ENCODE results near the gene METTL27.

Gene METTL27

DNA sequence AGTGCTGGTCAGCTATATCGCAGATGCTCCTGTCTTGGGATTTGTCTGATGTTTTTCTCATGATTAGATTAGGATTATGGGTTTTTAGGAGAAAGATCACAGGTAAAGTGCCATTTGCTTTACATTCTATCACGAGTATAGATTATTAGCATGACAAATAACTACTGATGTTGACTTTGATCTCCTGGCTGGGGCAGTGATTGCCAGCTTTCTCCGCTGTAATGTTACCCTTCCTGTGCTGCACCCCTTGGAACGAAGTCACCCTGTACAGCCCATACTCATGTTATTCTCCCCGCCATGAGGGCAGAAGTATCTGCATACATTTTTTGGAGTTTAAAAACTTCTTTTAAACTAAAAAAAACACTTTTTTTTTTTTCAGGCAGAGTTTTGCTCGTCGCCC, 22.3 kb downstream of the METTL27 start:
- ChIA-PET POLR2A (no interaction called here), CTCF (no interaction called here)
- DNase-seq (ENCODE audit: extremely low spot score) = no peak
- TF ChIP-seq LEF1 (IDR thresholded peaks at IDR 0.05; ENCODE audit: borderline replicate concordance) (no peak), CTBP1 (IDR thresholded peaks at IDR 0.05; ENCODE audit: borderline replicate concordance) (no peak), HDGF (IDR thresholded peaks at IDR 0.05; ENCODE audit: borderline replicate concordance) (no peak), L3MBTL2 (conservative IDR thresholded peaks at IDR 0.05) (no peak), SP1 (IDR thresholded peaks at IDR 0.05) (no peak), ELF4 (IDR thresholded peaks at IDR 0.05) (no peak), TARDBP (IDR thresholded peaks at IDR 0.05) (no peak), FOXA1 (IDR thresholded peaks at IDR 0.05) (no peak), ZNF384 (IDR thresholded peaks at IDR 0.05) (no peak)

DNA sequence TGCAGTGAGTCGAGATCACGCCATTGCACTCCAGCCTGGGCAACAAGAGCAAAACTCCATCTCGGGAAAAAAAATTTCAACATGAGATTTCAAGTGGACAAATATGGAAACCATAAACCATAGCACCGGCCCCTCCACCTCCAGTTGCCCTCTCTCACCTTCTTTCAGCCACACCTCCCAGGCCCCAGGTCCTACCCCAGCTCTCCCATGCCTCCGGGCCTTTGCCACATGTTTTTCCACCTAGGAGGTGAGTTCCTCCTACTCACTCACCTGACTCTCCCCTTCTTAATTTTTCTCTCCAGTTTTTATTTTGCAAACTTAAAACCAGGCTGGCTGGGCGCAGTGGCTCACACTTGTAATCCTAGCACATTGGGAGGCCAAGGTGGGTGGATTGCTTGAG, 25.2 kb downstream of the METTL27 start:
- POLR2A ChIA-PET = no interaction called here

DNA sequence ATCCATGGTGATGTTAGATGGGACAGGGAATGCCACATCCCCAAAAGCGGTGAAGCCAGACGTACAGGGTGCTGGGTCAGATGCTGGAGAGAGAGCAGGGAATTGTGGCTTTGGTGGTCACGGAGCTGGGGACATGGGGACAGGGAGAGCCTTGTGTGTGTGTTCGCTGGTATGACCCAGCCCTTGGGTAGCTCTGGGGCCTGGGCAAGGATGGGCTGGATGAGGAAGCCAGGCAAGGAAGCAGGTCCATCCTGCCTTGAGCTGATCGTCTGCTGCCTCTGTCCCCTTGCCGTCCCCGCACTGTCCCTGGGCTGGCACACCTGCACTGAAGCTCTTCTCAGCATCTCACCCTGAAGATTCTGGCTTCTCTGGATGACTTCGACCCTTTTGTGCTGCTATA, 26.9 kb downstream of the METTL27 start:
- TF ChIP-seq, protein P1, sequence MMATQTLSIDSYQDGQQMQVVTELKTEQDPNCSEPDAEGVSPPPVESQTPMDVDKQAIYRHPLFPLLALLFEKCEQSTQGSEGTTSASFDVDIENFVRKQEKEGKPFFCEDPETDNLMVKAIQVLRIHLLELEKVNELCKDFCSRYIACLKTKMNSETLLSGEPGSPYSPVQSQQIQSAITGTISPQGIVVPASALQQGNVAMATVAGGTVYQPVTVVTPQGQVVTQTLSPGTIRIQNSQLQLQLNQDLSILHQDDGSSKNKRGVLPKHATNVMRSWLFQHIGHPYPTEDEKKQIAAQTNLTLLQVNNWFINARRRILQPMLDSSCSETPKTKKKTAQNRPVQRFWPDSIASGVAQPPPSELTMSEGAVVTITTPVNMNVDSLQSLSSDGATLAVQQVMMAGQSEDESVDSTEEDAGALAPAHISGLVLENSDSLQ (IDR thresholded peaks at IDR 0.05) = no peak
- TF ChIP-seq FOXK2 (IDR thresholded peaks at IDR 0.05) = no peak
- no peak for TF ChIP-seq FOXM1 (IDR thresholded peaks at IDR 0.05; ENCODE audit: borderline replicate concordance)
- TF ChIP-seq BHLHE40 (IDR thresholded peaks at IDR 0.05; ENCODE audit: borderline replicate concordance) = no peak
- TF ChIP-seq TARDBP (IDR thresholded peaks at IDR 0.05) = no peak
- no peak for TF ChIP-seq ELF4 (IDR thresholded peaks at IDR 0.05)
- no peak for TF ChIP-seq ARNT (IDR thresholded peaks at IDR 0.05)
- no peak for TF ChIP-seq NFRKB (IDR thresholded peaks at IDR 0.05)
- no peak for TF ChIP-seq CTBP1 (IDR thresholded peaks at IDR 0.05; ENCODE audit: borderline replicate concordance)
- no peak for TF ChIP-seq SP1 (IDR thresholded peaks at IDR 0.05)
- TF ChIP-seq FOXA1 (IDR thresholded peaks at IDR 0.05) = no peak
- TF ChIP-seq SUZ12 (IDR thresholded peaks at IDR 0.05) = no peak
- TF ChIP-seq HDGF (IDR thresholded peaks at IDR 0.05; ENCODE audit: borderline replicate concordance) = no peak
- TF ChIP-seq L3MBTL2 (conservative IDR thresholded peaks at IDR 0.05) = no peak
- no peak for TF ChIP-seq ZNF384 (IDR thresholded peaks at IDR 0.05)
- TF ChIP-seq LEF1 (IDR thresholded peaks at IDR 0.05; ENCODE audit: borderline replicate concordance) = no peak
- CTCF ChIA-PET = no interaction called here
- POLR2A ChIA-PET = no interaction called here
- DNase-seq (ENCODE audit: extremely low spot score) = no peak

More for the DNA sequence above, 25.2 kb downstream of the METTL27 start:
- CTCF ChIA-PET = no interaction called here
- DNase-seq (ENCODE audit: extremely low spot score) = no peak
- TF ChIP-seq FOXA1 (IDR thresholded peaks at IDR 0.05) (no peak), FOXM1 (IDR thresholded peaks at IDR 0.05; ENCODE audit: borderline replicate concordance) (no peak), FOXK2 (IDR thresholded peaks at IDR 0.05) (no peak), ZNF384 (IDR thresholded peaks at IDR 0.05) (no peak), LEF1 (IDR thresholded peaks at IDR 0.05; ENCODE audit: borderline replicate concordance) (no peak), SUZ12 (IDR thresholded peaks at IDR 0.05) (no peak), TARDBP (IDR thresholded peaks at IDR 0.05) (no peak), NFRKB (IDR thresholded peaks at IDR 0.05) (no peak), L3MBTL2 (conservative IDR thresholded peaks at IDR 0.05) (no peak), SP1 (IDR thresholded peaks at IDR 0.05) (no peak), ELF4 (IDR thresholded peaks at IDR 0.05) (no peak), BHLHE40 (IDR thresholded peaks at IDR 0.05; ENCODE audit: borderline replicate concordance) (no peak), HDGF (IDR thresholded peaks at IDR 0.05; ENCODE audit: borderline replicate concordance) (no peak), CTBP1 (IDR thresholded peaks at IDR 0.05; ENCODE audit: borderline replicate concordance) (no peak), ARNT (IDR thresholded peaks at IDR 0.05) (no peak)
- TF ChIP-seq, protein P1 (IDR thresholded peaks at IDR 0.05) = no peak

DNA sequence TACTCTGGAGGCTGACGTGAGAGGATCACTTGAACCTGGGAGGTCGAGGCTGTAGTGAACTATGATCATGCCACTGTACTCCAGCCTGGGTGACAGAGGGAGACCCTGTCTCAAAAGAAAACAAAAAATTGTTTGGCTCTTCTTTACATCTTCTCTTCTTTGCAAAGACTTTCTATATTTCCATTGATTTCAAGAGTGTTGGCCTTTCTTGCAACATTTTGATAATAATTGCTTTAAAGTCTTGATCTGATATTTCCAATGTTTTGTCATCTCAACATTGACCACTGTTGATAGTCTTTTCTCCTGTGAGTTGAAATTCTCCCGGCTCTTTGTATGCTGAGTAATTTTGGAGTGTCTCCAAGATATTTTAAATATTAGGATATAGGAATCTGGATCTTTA, 29.3 kb downstream of the METTL27 start:
- no peak for TF ChIP-seq LEF1 (IDR thresholded peaks at IDR 0.05; ENCODE audit: borderline replicate concordance)
- TF ChIP-seq FOXM1 (IDR thresholded peaks at IDR 0.05; ENCODE audit: borderline replicate concordance) = no peak
- no peak for TF ChIP-seq L3MBTL2 (conservative IDR thresholded peaks at IDR 0.05)
- TF ChIP-seq FOXA1 (IDR thresholded peaks at IDR 0.05) = no peak
- no peak for TF ChIP-seq CTBP1 (IDR thresholded peaks at IDR 0.05; ENCODE audit: borderline replicate concordance)
- TF ChIP-seq SUZ12 (IDR thresholded peaks at IDR 0.05) = no peak
- TF ChIP-seq NFRKB (IDR thresholded peaks at IDR 0.05) = no peak
- TF ChIP-seq, protein P1 (IDR thresholded peaks at IDR 0.05) = no peak
- CTCF ChIA-PET = interaction anchor here (1.5 kb wide), 1 partner anchor 42 kb away, joined by 10 read pairs; no protein-coding TSS in a partner anchor
- no peak for DNase-seq (ENCODE audit: extremely low spot score)
- POLR2A ChIA-PET = no interaction called here

DNA sequence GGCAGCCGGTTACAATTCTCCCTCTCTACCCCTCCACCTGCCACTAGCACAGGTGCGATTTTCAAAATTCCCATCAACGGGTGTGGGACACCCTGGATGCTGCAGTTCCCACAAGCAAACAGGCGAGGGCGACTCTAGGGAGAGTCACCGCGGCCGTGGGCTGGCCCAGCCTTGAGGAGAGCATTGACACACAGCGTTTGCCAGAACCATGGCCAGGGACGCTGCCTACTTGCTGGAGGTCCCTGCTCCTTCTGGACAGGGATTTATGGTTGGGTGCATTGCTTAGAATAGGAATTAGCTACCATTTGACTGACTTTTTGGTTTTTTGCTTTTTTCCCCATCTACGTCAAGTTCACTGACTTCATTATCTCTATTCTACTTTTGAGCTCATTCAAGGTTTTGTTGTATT, 30.6 kb downstream of the METTL27 start:
- ChIA-PET POLR2A (interaction anchor here (1.0 to 1.1 kb wide), 2 partner anchors 39 to 74 kb away, joined by 3 read pairs; partner anchors contain the start of gene ABHD11), CTCF (interaction anchor here (0.6 to 1.7 kb wide), 8 partner anchors 11 to 874 kb away, joined by 3 to 10 read pairs (median 4); partner anchors contain the start of gene METTL27)
- TF ChIP-seq FOXK2 (IDR thresholded peaks at IDR 0.05) (no peak), FOXM1 (IDR thresholded peaks at IDR 0.05; ENCODE audit: borderline replicate concordance) (peak; percentile 52; the same call in 1 of the 2 replicates)
- peak; percentile 82 for DNase-seq (ENCODE audit: extremely low spot score)

DNA sequence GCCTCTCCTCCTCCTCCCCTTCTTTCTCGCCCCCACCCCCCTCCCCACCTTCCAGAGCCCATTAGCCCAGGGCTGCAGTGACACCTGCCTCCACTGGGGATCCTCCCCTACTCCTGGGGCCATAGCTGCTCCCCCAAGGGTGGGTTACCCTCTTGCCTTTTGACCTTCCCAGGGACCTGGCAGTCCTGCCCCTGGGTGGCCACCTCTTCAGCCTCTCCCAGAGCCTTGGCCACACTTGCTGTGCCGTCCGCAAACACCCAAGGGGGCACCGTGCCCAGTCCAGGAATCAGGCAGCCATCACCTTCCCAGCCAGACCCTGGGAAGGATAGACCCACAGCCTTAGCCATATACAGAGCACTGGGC, 31.3 kb downstream of the METTL27 start:
- no peak for DNase-seq (ENCODE audit: extremely low spot score)
- POLR2A ChIA-PET = interaction anchor here (1.1 kb wide), 1 partner anchor 31 kb away, joined by 3 read pairs; the partner anchor contains the start of gene METTL27
- TF ChIP-seq, protein P1 (IDR thresholded peaks at IDR 0.05) = no peak
- TF ChIP-seq TARDBP (IDR thresholded peaks at IDR 0.05) = no peak
- no peak for TF ChIP-seq ZNF384 (IDR thresholded peaks at IDR 0.05)
- TF ChIP-seq FOXK2 (IDR thresholded peaks at IDR 0.05) = no peak
- TF ChIP-seq L3MBTL2 (conservative IDR thresholded peaks at IDR 0.05) = no peak
- no peak for TF ChIP-seq FOXA1 (IDR thresholded peaks at IDR 0.05)
- TF ChIP-seq FOXM1 (IDR thresholded peaks at IDR 0.05; ENCODE audit: borderline replicate concordance) = no peak
- TF ChIP-seq ARNT (IDR thresholded peaks at IDR 0.05) = no peak
- TF ChIP-seq SP1 (IDR thresholded peaks at IDR 0.05) = no peak
- TF ChIP-seq LEF1 (IDR thresholded peaks at IDR 0.05; ENCODE audit: borderline replicate concordance) = no peak
- CTCF ChIA-PET = interaction anchor here (1.4 to 1.7 kb wide), 3 partner anchors 16 to 40 kb away, joined by 3 to 4 read pairs (median 3); partner anchors contain the start of gene METTL27

Measured in HEK293T (cell line).